NOMO-1 treated with DMSO at 0.1 percent for 48 hours (cell line): ENCODE results near the gene CFAP43.
"Not testable (repeated sequence)": the region's sequence is repeated elsewhere in the genome, so short reads cannot be mapped to it uniquely, and the experiment has no call there.

Experiments used
- DNase-seq: peaks from one replicate; lab custom pipeline; 2025; ENCODE audit not compliant: unreplicated experiment; lab: John Stamatoyannopoulos, UW

The CFAP43 gene

GRCh38 chr10:104258209-104258608, 26.0 kb upstream of the CFAP43 start:
- no peak for DNase-seq

- no peak for DNase-seq
These were observed 25.1 kb upstream of the CFAP43 start for GRCh38 chr10:104257235-104257634.

DNA sequence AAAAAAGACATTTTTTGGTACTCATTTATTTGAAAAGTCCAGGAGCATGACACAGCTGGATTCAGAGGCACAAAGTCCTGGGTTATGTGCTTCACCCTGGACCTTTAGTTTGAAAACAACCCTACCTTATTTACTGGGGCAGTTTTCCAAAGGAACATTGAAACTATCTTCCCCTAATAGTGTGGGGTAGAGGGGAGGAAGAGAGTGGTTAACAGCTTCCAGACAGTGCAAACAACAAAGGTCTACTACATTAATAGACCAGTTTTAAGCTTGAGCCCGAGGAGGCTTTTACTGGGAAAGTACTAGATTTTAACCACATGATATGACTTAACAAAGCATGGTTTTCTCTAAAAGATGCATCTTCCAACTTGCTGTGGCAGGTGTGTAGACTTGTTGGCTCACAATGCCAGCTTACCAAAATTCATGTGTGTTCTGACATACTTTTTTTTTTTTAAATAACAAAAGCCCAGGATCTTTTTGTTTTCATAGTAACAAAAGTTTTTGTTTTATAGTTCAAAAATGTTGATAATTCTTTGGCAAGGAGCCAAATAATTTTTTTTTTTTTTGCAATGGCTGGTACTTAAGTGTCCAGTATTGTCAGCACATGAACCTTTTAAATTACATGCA, 24.3 kb upstream of the CFAP43 start:
- DNase-seq = no peak

GRCh38 chr10:104255311-104255981, 23.3 kb upstream of the CFAP43 start:
- peak; percentile 40 for DNase-seq

DNA sequence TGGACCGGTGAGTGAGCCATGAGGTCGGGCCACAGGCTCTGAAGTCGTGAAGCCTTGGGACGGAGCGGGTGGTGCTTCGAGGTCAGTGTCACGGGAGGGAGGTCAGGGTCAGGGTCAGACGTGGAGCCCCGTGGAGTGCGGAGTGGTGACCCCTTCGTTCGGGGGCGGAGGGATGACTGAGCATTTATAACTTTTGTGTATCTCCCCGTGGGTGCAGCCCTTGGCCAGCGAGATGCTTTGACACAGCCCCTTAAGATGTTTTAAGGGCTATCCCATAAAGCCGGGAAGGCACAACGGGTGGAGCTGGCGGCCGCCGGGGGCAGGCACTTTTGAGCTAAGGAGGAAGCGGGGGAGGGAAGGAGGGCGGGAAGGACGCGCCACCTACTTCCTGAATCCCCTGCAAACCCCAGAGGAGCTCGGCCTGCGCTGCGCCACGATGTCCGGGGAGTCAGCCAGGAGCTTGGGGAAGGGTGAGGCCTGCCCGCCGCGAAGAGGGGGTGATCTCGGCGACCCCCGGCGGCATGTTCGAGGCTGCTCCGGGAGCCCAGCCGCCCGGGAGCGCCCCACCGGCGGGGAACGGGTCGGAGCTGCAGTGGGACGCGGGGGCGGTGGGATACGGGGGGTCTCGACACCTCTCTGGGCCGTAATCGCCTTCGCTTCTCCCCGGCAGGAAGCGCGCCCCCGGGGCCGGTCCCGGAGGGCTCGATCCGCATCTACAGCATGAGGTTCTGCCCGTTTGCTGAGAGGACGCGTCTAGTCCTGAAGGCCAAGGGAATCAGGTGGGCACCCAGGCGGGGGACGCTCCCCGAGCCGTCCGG, 22.5 kb upstream of the CFAP43 start, which contains the start of gene GSTO1:
GSTO1 (plus strand) TSS at position 400 of the 818 bp plus-strand sequence; CDS start at position 437, 37 bp downstream.
- peak; percentile 75 for DNase-seq

DNA sequence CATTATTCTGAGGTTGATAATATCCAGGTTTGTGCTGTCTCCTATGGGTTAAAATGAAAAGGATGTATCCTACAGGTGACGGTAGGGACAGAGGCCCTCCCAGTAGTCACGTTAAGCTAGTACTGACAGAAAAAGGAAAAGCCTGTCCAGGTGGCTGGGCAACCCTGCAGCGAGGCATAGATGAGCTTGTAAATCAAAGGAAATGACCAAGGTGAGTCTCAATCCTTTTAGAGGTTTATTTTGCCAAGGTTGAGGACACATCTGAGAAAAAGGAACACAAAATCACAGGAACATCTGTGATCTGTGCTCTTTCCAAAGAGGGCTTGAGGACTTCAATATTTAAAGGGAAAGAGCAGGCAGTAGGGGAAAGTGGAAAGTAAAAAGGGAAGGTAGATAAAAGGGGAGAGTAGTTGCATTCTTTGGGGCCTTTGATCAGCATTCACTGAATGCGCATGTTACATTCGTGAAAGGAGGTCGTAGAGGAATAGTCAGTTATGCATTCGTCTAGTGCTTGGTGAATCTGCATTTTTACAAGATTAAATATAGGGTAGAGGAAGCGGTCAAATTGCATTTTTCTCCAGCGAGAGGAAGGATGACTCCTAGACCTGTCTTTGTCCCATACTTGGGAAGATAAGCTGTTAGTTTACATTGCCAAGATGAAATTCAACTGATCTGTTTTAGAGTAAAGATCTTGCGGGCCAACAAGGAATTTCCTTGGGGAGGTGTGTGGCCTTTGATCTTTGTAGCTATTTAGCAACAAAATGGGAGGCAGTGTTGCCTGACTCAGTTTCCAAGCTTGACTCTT, 21.6 kb upstream of the CFAP43 start:
- no peak for DNase-seq

- no peak for DNase-seq
These were observed 20.9 kb upstream of the CFAP43 start for GRCh38 chr10:104253106-104253505.

GRCh38 chr10:104252368-104252767, 20.2 kb upstream of the CFAP43 start:
- no peak for DNase-seq

GRCh38 chr10:104251443-104251842, 19.3 kb upstream of the CFAP43 start:
- no peak for DNase-seq

DNA sequence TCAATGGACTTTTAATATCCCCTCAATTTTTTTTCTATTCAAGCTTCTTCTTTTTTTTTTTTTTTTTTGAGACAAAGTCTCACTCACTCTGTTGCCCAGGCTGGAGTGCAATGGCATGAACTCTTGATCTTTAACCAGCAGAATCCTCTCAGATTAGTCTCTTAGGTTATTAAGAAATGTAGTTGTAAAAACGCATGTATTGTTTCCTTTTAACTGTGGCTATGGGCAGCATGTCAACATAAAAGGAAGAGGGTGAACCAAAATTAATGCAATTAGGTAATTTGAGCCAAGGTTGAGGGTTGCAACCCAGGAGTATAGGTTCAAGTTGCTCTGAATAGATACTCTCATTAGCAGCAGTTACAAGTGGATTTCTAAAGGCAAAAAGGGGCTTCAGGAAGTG, 18.2 kb upstream of the CFAP43 start:
- DNase-seq = peak; percentile 29

GRCh38 chr10:104248931-104249330, 16.8 kb upstream of the CFAP43 start:
- DNase-seq = not testable (repeated sequence)

- DNase-seq = no peak
These were observed 15.5 kb upstream of the CFAP43 start for GRCh38 chr10:104247513-104248146.

GRCh38 chr10:104246976-104247375, 14.8 kb upstream of the CFAP43 start:
- peak; percentile 49 for DNase-seq

DNA sequence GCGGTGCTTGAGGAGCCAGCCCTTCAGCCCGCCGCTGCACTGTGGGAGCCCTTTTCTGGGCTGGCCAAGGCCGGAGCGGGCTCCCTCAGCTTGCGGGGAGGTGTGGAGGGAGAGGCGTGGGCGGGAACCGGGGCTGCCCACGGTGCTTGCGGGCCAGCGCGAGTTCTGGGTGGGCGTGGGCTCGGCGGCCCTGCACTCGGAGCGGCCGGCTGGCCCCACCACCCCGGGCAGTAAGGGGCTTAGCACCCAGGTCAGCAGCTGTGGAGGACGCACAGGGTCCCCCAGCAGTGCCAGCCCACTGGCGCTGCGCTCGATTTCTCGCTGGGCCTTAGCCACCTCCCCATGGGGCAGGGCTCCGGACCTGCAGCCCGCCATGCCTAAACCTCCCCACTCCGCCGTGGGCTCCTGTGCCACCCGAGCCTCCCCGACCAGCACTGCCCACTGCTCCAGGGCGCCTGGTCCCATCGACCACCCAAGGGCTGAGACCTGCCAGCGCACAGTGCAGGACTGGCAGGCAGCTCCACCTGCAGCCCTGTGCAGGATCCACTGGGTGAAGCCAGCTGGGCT, 13.0 kb upstream of the CFAP43 start:
- no peak for DNase-seq

GRCh38 chr10:104243512-104243911, 11.3 kb upstream of the CFAP43 start:
- no peak for DNase-seq

- not testable (repeated sequence) for DNase-seq
These were observed 10.8 kb upstream of the CFAP43 start for GRCh38 chr10:104243009-104243408.

- no peak for DNase-seq
These were observed 10.4 kb upstream of the CFAP43 start for GRCh38 chr10:104242545-104242944.

DNA sequence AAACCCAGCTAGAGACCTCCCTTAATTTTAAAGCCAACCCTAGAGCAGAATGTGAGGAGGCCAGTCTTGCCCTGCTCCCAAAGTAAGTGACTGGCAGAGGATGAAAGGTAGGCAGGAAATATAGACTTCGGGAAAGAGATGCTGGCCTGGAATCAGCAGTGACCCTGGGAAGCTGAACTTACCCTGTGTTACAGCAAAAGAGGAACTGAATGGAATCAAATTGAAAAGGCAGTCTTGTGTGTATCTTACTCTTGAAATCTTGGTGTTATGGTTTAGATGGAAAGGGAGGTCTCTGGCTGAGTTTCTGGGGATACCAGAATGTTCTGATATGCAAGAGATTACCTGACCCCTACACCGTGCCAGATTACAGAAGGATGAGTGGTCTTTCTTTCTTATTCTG, 7.9 kb upstream of the CFAP43 start:
- peak; percentile 2 for DNase-seq

DNA sequence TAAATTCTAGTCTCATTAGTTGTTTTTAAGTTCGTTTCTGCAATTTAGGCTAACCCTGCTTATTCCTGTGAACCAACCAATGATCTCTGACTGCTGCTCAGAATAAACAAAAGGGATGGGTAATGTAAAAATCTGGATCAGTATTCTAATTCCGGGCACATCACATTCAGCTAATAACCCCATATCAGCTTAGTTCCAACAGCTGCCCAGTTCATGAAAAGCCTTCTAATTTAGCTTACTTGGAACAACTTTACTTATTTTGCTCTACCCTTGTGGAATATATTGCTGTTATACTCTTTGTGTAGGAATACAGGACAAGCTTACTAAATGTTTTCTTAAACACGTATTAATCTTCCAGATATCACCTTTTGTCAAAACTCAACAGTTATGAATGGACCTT, 3.6 kb upstream of the CFAP43 start:
- DNase-seq = no peak

DNA sequence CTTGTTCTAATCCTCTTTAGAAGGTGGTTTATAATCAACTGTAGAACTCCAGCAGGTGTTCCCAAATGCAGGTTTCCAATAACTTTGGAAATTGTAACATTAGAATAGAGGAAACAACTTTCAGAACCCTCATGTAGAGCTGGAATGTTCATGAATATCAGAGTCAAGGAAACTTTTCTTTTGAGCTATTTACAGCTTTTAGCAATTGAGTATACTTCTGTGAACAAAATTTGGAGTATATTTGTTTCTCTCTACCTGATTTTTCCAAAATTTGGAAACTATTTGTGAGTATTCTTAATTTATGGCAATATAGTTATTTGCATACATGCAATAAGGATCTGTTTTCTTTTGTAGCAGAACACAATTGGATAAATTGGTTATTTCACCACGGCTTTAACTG, 2.8 kb upstream of the CFAP43 start:
- no peak for DNase-seq
